Right lobe of liver (tissue), 4 donors: Measurements from ENCODE around the gene SCYGR1.

ENCODE experiments used
- CTCF ChIP-seq, 4 donors: fragments of 200-600 bp in 3 of 4; fragments of 450-650 bp in 1 of 4; IDR thresholded peaks; one replicate each; pipeline versions ENCODE4 v1.5.1 to v1.8.0; 2016 to 2022; ENCODE audit warnings: antibody characterized with exemption in 4 of 4, mild to moderate bottlenecking in 2 of 4
- POLR2A ChIP-seq: fragments of 450-650 bp; IDR thresholded peaks from one replicate; pipeline ENCODE4 v1.6.1; 2017; ENCODE audit warnings: antibody characterized with exemption, mild to moderate bottlenecking
- donor health status: DM: no; HTN: no; CAD: no.
- donor health status: DM: no; HTN: no; CAD: no.
- donor health status: DM: no; HTN: yes; CAD: no.

GRCh38 chr2:227379095-227379494, 8.7 kb downstream of the SCYGR1 start, which contains the start of gene TM4SF20:
- TF ChIP-seq CTCF (IDR thresholded peaks at IDR 0.05) (no peak), POLR2A (no peak)
